Measurements from ENCODE around the gene FCAMR.
A peak's percentile ranks its signal among the peaks of the same experiment; 100 is the strongest.

Gene FCAMR

GRCh38 chr1:207000651-207001291 lies 30.5 kb upstream of the FCAMR start:
- DNase-seq (ENCODE audit: low spot score): no peak

GRCh38 chr1:206998816-206999215 lies 28.6 kb upstream of the FCAMR start:
- DNase-seq (ENCODE audit: low spot score): no peak

GRCh38 chr1:206992790-206993189 lies 22.5 kb upstream of the FCAMR start:
- no peak for DNase-seq (ENCODE audit: low spot score)

DNA sequence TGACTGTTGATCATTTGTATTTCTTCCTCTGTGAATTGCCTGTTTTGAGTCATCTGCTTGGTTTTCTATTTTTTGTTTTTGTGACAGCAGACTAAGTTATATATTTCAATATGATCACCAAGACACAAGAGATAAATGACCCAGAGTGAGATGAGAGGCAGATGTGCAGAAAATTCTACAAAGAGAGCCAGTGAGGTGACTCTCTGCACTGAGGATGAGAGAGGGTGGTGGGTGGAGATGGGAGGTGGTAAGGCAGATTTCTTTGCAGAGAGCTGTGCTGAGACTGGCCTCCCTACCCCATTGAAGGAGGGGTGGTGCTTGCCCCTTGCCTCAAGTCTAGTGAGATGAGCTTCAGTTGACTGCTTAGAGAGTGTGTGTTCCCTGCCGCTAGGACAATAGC lies 17.6 kb upstream of the FCAMR start:
- DNase-seq (ENCODE audit: low spot score): no peak

GRCh38 chr1:206986885-206987284 lies 16.6 kb upstream of the FCAMR start:
- no peak for DNase-seq (ENCODE audit: low spot score)

DNA sequence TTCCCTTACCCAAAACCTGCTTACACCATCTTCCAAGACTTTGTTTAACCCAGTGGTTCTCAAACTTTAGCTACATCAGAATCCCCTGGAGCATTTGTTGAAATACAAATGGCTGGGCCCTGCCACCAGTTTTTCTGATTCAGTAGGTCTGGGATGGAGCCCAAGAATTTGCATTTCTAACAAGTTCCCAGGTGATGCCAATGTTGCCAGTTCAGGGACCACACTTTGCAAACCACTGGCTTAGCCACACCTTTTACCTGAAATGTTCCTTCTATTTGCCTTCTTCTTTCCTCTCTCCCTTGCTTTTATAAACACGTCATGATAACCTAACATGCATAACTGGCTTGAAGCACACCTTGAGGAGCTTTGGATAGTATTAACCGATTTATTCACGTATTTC lies 16.1 kb upstream of the FCAMR start:
- no peak for DNase-seq (ENCODE audit: low spot score)

- DNase-seq (ENCODE audit: low spot score): no peak
These were observed 15.0 kb upstream of the FCAMR start for GRCh38 chr1:206985162-206985749.

DNA sequence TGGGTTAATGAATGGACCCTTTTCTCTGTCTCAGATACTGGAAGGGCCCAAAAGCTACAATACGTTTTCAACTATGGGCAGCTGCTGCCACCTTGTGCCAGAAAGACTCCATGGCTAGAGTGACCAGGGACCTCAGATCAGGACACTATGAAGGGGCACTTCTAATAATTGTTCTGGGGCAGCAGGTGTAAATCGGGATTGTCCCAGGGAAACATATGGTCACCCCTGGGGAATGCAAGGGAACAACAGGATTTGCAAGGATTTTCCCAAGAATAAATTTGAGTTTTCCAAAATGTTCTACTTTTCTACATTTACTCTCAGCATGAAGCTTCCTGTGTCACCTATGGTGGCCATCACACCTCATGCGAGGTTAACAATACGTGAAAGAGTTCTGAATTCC lies 12.0 kb upstream of the FCAMR start:
- peak; percentile 68 for DNase-seq (ENCODE audit: low spot score)

DNA sequence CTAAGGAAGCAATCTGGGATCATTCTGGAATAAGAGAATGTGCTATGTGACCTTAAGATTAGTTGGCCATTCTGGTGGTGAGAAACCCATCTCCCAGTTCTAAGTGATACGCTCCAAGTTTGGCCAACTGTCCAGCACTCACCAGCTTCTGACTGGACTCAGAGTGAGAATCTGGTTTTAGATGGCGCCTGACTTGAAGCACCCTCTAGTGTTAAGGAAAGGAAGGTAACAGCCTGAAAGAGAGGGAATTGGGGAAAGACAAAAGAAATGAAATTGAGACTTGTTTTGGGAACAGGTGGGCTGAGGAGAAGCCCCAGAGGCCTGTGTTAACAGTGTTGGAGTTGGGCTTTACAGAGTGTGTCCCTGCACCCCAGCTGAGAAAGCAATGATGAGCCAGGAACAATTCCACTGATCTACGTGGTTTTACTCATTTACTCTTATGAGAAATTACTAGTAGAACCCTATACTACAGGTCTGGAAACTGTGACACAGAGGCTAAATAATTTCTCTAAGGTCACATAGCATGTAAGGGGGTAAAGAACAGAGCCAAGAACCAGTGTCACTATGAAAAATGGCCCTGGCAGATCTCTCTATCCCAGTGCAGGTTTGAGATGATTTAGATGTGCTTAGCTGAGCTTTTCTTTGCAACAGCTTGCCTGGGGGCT lies 9.3 kb upstream of the FCAMR start:
- DNase-seq (ENCODE audit: low spot score): no peak

DNA sequence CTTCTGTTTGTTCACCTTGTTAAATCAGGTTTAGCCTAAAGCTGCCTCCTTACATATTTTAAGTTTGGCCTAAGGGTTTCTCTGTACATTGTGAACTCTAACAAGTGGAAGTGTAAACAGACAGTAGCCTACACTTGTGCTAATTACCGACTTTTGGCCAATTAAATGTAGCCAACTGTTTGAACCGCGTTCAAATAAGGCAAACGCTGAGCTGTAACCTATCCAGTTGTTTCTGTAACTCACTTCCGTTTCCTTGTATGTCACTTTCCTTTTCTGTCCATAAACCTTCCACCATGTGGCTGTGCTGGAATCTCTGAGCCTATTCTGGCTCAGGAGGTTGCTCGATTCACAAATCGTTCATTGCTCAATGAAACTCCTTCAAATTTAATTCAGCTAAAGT lies 8.0 kb upstream of the FCAMR start:
- no peak for DNase-seq (ENCODE audit: low spot score)

GRCh38 chr1:206975306-206975705 lies 5.0 kb upstream of the FCAMR start:
- no peak for DNase-seq (ENCODE audit: low spot score)

GRCh38 chr1:206974140-206974539 lies 3.9 kb upstream of the FCAMR start:
- DNase-seq (ENCODE audit: low spot score): no peak

DNA sequence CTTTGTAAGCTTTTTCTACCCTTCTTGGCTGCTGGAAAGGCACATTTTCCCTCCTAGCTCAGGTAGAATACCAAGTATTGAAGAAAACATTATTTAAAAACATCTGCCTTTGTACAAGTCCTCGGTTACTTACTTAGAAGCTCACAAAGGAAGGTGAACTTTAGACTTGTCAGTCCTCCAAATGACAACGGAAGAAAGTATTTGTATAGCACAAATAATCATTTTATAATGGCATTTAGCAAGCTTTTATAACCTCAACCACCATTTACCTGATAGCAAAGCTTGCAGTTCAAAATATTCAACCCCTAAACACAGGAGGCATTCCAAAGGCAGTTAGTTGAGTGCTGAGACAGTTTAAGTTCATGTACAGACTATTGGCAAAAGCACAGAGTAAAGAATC lies 2.5 kb upstream of the FCAMR start:
- no peak for DNase-seq (ENCODE audit: low spot score)

DNA sequence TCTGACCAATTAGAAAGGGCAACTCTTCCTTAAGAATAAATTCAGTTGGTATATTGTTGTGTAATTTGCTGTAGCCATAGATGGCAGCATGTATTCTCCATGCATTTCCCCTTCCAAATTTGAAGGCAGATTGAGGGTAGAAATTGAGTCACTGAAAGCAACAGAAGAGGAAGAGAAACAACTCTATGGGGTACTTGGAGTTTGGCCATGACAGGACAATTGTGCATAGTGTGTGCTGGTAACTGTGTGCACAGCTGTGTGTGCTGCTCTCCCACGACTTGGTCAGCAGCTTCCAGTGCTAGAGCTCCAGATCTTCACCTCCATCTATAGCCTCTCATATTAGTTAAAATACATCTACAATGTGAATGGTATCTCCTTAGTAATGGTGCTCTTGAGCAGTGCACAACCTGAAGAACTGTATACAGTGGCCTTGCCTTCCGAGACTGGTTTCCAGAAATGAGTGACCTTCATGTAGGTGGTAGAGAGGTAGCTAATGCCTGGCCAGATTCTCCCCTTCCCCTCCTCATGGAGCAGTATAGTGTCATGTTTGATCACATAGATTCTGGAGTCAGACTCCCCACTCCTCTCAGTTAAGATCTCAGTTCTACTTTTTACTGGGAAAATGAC lies 882 bp upstream of the FCAMR start:
- DNase-seq (ENCODE audit: low spot score): no peak

GRCh38 chr1:206969090-206969489 lies 1.2 kb downstream of the FCAMR start:
- DNase-seq (ENCODE audit: low spot score): no peak

GRCh38 chr1:206967096-206967849 lies 3.0 kb downstream of the FCAMR start:
- DNase-seq (ENCODE audit: low spot score): no peak

DNA sequence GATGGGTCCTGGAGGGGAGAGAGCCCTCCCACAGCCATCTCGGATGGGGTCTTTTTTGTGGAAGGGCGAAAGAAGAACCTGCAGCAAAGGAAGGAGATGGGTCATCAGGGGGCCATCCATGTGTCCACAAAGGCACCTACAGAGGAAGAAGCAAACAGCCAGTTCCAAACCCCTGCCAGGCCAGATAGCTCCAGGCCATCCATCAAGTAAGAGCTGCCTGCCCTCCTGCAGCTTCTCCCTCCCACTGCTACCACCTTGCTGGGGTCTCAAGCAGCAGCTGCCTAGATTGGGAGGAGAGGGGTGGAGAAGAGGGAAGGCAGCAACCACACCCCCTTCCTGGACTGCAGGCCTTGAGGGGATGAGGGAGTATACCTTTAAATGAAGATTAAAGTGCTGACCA lies 4.5 kb downstream of the FCAMR start:
- no peak for DNase-seq (ENCODE audit: low spot score)

DNA sequence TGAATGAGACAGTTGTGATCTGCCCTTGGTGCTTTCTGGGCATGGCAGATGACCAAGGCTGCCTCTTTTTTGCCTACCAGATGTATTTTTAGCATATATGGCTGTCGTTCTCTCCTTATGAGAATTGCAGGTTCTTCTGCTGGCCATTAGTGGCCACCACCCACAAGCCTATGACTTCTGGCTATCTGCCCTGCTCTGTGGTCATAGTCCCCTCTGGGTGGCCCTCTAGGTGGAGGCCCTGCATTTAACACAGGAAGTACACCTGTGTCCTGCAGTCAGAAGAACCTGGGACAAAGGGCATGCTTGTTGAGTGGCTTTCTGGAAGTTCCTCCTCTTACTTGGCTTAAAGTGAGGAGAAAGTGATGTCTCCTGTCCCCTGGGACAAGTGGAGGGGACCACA lies 6.5 kb downstream of the FCAMR start:
- no peak for DNase-seq (ENCODE audit: low spot score)

DNA sequence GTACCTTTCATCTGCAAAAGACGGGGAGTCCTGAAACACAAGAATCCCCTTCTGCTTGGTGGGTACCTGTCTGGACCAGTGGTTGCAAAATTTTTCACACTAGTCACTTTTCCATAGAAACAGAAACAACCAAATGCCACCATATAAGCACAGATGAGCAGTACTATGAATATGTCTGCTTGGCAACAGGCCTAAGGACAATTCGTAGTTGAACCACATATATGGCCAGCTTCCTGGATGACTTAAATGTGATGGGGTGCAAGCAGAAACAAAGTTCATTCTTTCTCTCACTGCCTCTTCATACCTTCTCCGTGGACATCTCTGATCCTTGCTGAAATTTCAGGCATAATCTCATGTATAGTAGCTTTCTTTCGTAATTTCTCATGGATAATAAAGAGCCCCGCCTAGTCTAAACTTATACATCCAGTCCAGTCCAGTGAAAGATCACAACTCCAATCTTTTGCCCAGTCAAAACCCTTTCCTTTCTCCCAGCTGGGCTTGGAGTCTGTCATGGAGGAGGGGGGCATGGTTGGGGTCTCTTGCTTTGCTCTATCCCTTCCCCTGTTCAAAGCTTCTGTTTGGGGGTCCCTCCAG lies 7.0 kb downstream of the FCAMR start:
- DNase-seq (ENCODE audit: low spot score): no peak

GRCh38 chr1:206962272-206962671 lies 8.0 kb downstream of the FCAMR start:
- no peak for DNase-seq (ENCODE audit: low spot score)

GRCh38 chr1:206961668-206962067 lies 8.6 kb downstream of the FCAMR start:
- DNase-seq (ENCODE audit: low spot score): no peak
